Liver (tissue), 9 donors: ENCODE data around the gene PFDN6. TPM values are rescaled to one million over a fixed set of nuclear protein-coding genes. Genes with fewer than 3 reads are reported as not detected.

ENCODE experiments used
- DNase-seq: peaks from one replicate; pipeline ENCODE4 v3.0.0-alpha.2; 2017; ENCODE audit warnings: low spot score
- H3K27ac ChIP-seq, 2 donors: one replicate each; pipeline ENCODE4 v1.7.0; 2013; ENCODE audit warnings: inconsistent platforms in 2 of 2, low read length in 2 of 2, control low read depth in 1 of 2, low read depth in 1 of 2, mild to moderate bottlenecking in 1 of 2
- H3K27me3 ChIP-seq, 4 donors: one replicate each; pipeline versions ENCODE4 v1.6.1 to v1.7.0; 2013; ENCODE audit warnings: low read length in 3 of 4, inconsistent platforms in 1 of 4, mild to moderate bottlenecking in 1 of 4, moderate library complexity in 1 of 4; ENCODE audit not compliant: control insufficient read depth in 4 of 4, insufficient read depth in 4 of 4
- H3K36me3 ChIP-seq, 4 donors: one replicate each; pipeline versions ENCODE4 v1.6.1 to v1.7.0; 2013; ENCODE audit warnings: low read length in 3 of 4, mild to moderate bottlenecking in 3 of 4, low read depth in 1 of 4, moderate library complexity in 1 of 4; ENCODE audit not compliant: control insufficient read depth in 4 of 4, insufficient read depth in 3 of 4
- H3K4me1 ChIP-seq, 4 donors: one replicate each; pipeline versions ENCODE4 v1.6.1 to v1.7.0; 2013; ENCODE audit warnings: low read length in 3 of 4, mild to moderate bottlenecking in 3 of 4, moderate library complexity in 1 of 4; ENCODE audit not compliant: control insufficient read depth in 4 of 4, insufficient read depth in 4 of 4
- H3K4me3 ChIP-seq, 3 donors: one replicate each; pipeline versions ENCODE4 v1.6.1 to v1.7.0; 2013; ENCODE audit warnings: low read length in 3 of 3, control low read depth in 1 of 3, low read depth in 1 of 3, mild to moderate bottlenecking in 1 of 3
- H3K9ac ChIP-seq, 2 donors: one replicate each; pipeline ENCODE4 v1.7.0; 2013; ENCODE audit warnings: low read length in 2 of 2, mild to moderate bottlenecking in 2 of 2, moderate library complexity in 2 of 2, control low read depth in 1 of 2, low read depth in 1 of 2
- H3K9me3 ChIP-seq, 4 donors: one replicate each; pipeline versions ENCODE4 v1.6.1 to v1.7.0; 2013; ENCODE audit warnings: low read length in 3 of 4; ENCODE audit not compliant: control insufficient read depth in 4 of 4
- EGR1 ChIP-seq, 2 donors: IDR thresholded peaks; 2 replicates each; pipeline ENCODE4 v1.6.1; 2016 to 2018; ENCODE audit warnings: antibody characterized with exemption in 2 of 2, low read depth in 2 of 2
- FOXA2 ChIP-seq: IDR thresholded peaks from 2 replicates; pipeline ENCODE4 v1.6.1; 2016; ENCODE audit warnings: antibody characterized with exemption
- GABPA ChIP-seq, 2 donors: IDR thresholded peaks in 1 of 2; conservative IDR thresholded peaks in 1 of 2; 2 replicates each; pipeline ENCODE4 v1.6.1; 2016; ENCODE audit warnings: antibody characterized with exemption in 2 of 2, mild to moderate bottlenecking in 1 of 2, moderate library complexity in 1 of 2
- HNF4A ChIP-seq, 2 donors: conservative IDR thresholded peaks; 2 replicates each; pipeline ENCODE4 v1.6.1; 2016; ENCODE audit warnings: antibody characterized with exemption in 2 of 2, mild to moderate bottlenecking in 2 of 2
- HNF4G ChIP-seq: IDR thresholded peaks from 2 replicates; pipeline ENCODE4 v1.6.1; 2016; ENCODE audit warnings: antibody characterized with exemption
- JUND ChIP-seq, 2 donors: IDR thresholded peaks; 2 replicates each; pipeline ENCODE4 v1.6.1; 2016; ENCODE audit warnings: antibody characterized with exemption in 2 of 2
- MAX ChIP-seq: IDR thresholded peaks from 2 replicates; pipeline ENCODE4 v1.6.1; 2016; ENCODE audit warnings: antibody characterized with exemption
- NR2F2 ChIP-seq: IDR thresholded peaks from 2 replicates; pipeline ENCODE4 v1.6.1; 2016; ENCODE audit warnings: antibody characterized with exemption
- RAD21 ChIP-seq, 2 donors: IDR thresholded peaks; 2 replicates each; pipeline ENCODE4 v1.6.1; 2016; ENCODE audit warnings: antibody characterized with exemption in 2 of 2, mild to moderate bottlenecking in 2 of 2
- SP1 ChIP-seq: IDR thresholded peaks from 2 replicates; pipeline ENCODE4 v1.6.1; 2018; ENCODE audit warnings: antibody characterized with exemption, mild to moderate bottlenecking
- TAF1 ChIP-seq: conservative IDR thresholded peaks from 2 replicates; pipeline ENCODE4 v1.6.1; 2016; ENCODE audit warnings: antibody characterized with exemption, mild to moderate bottlenecking
- YY1 ChIP-seq: IDR thresholded peaks from 2 replicates; pipeline ENCODE4 v1.6.1; 2016; ENCODE audit warnings: antibody characterized with exemption, mild to moderate bottlenecking
- WGBS: extraction: QIAGEN DNeasy Blood & Tissue Kit; methylation state at CpG from one replicate; pipeline ENCODE4 v1.1.7; 2013; 5-methylcytosine and 5-hydroxymethylcytosine counted together
- polyA plus RNA-seq, 2 donors: library from polyadenylated mRNA; stranded (reverse) in 1 of 2; unstranded in 1 of 2; fragments of 200-250 nt in 1 of 2; fragments of >200 nt in 1 of 2; fragmentation: Nextera tagmentation in 1 of 2; extraction: Ambion mirVana in 1 of 2; gene quantifications; one replicate each; pipeline versions ENCODE4 v1.2.1 to v1.2.3, GENCODE V29; 2013 to 2015
- total RNA-seq, 2 donors: library from RNA; depleted of rRNA; stranded (reverse); fragments of >200 nt; gene quantifications; one replicate each; pipeline ENCODE4 v1.2.3, GENCODE V29; 2014
- TF ChIP-seq, protein P1 (sequence below): fragments of 150-350 bp; IDR thresholded peaks from 2 replicates; pipeline ENCODE4 v1.5.1; 2017; ENCODE audit warnings: improper control_type of control experiment, low read depth, low read length; ENCODE audit not compliant: missing input control
- TF ChIP-seq, protein P2 (sequence below): IDR thresholded peaks from 2 replicates; pipeline ENCODE4 v1.6.1; 2016; ENCODE audit warnings: antibody characterized with exemption, mild to moderate bottlenecking
- TF ChIP-seq, protein P3 (sequence below): IDR thresholded peaks from 2 replicates; pipeline ENCODE4 v1.6.1; 2016; ENCODE audit warnings: antibody characterized with exemption
- TF ChIP-seq, protein P4 (sequence below): IDR thresholded peaks from 2 replicates; pipeline ENCODE4 v1.6.1; 2016; ENCODE audit warnings: antibody characterized with exemption
- donor health status: healthy.
- donor health status: healthy.
- donor health status: healthy.
- donor health status: healthy.
- donor health status: healthy.

The PFDN6 gene
- total and polyA plus RNA-seq, 4 donors: 6.5 to 60.1 (median 17.4) TPM

DNA sequence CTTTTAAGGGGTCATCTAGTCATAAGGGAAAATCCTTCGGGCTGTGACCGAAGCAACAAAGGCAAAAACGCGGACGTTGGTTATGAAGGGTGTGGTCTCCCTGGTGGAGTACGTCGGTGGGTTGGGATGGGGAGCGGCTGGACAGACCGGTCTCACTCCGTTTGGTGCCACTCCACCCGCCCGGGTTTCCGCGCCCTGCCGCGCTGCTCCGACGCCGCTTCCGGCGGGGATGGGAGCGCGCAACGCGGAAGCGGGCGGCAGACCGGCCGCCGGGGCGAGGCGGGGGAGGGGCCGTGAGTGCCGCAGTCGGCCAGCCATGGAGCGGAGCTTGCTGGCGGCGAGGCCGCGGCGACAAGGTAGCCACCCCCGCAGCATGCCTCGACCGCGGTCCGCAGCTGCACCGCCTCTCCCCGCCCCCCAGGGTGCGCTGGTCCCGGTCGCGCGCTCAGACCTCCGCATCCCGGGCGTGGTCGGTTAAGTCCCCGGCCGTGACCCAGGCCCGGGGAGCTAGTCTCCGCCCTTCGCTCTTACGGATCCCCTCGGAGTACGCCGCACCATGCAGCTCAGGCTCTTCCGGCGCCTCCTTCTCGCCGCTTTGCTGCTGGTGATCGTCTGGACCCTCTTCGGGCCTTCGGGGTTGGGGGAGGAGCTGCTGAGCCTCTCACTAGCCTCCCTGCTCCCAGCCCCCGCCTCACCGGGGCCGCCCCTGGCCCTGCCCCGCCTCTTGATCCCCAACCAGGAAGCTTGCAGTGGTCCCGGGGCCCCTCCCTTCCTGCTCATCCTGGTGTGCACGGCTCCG, 12.3 kb upstream of the PFDN6 start, which contains the start of gene B3GALT4:
B3GALT4 (plus strand) TSS at position 260 of the 799 bp plus-strand sequence; CDS start at position 557, 297 bp downstream.
- Histone ChIP-seq H3K4me1 (peaks cover 9 to 48% (median 36%) of the 10 kb centered on the region in 4 donors), H3K27me3 (no peaks in the 10 kb centered on the region), H3K9ac (peak within 1 kb of the TSS; percentile 39 to 41), H3K27ac (peak within 1 kb of the TSS; percentile 63 to 64), H3K4me3 (peak within 1 kb of the TSS; percentile 8 to 59 (median 30)), H3K9me3 (no peaks in the 10 kb centered on the region), H3K36me3 (peaks cover 0 to 43% (median 15%) of the 10 kb centered on the region in 4 donors)
- WGBS: 11% methylated on average over 80 of the region's 80 CpGs
- peak; percentile 82 for DNase-seq
- TF ChIP-seq, protein P1, sequence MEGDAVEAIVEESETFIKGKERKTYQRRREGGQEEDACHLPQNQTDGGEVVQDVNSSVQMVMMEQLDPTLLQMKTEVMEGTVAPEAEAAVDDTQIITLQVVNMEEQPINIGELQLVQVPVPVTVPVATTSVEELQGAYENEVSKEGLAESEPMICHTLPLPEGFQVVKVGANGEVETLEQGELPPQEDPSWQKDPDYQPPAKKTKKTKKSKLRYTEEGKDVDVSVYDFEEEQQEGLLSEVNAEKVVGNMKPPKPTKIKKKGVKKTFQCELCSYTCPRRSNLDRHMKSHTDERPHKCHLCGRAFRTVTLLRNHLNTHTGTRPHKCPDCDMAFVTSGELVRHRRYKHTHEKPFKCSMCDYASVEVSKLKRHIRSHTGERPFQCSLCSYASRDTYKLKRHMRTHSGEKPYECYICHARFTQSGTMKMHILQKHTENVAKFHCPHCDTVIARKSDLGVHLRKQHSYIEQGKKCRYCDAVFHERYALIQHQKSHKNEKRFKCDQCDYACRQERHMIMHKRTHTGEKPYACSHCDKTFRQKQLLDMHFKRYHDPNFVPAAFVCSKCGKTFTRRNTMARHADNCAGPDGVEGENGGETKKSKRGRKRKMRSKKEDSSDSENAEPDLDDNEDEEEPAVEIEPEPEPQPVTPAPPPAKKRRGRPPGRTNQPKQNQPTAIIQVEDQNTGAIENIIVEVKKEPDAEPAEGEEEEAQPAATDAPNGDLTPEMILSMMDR: peak; percentile 35
- TF ChIP-seq, protein P2, sequence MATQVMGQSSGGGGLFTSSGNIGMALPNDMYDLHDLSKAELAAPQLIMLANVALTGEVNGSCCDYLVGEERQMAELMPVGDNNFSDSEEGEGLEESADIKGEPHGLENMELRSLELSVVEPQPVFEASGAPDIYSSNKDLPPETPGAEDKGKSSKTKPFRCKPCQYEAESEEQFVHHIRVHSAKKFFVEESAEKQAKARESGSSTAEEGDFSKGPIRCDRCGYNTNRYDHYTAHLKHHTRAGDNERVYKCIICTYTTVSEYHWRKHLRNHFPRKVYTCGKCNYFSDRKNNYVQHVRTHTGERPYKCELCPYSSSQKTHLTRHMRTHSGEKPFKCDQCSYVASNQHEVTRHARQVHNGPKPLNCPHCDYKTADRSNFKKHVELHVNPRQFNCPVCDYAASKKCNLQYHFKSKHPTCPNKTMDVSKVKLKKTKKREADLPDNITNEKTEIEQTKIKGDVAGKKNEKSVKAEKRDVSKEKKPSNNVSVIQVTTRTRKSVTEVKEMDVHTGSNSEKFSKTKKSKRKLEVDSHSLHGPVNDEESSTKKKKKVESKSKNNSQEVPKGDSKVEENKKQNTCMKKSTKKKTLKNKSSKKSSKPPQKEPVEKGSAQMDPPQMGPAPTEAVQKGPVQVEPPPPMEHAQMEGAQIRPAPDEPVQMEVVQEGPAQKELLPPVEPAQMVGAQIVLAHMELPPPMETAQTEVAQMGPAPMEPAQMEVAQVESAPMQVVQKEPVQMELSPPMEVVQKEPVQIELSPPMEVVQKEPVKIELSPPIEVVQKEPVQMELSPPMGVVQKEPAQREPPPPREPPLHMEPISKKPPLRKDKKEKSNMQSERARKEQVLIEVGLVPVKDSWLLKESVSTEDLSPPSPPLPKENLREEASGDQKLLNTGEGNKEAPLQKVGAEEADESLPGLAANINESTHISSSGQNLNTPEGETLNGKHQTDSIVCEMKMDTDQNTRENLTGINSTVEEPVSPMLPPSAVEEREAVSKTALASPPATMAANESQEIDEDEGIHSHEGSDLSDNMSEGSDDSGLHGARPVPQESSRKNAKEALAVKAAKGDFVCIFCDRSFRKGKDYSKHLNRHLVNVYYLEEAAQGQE: no peak
- TF ChIP-seq YY1 (no peak), GABPA (IDR thresholded peaks at IDR 0.05 in 1 of 2, conservative IDR thresholded peaks at IDR 0.05 in 1 of 2) (peak in 1 of 2 donors; percentile 68), HNF4G (no peak), EGR1 (IDR thresholded peaks at IDR 0.05; ENCODE audit: low read depth in 2 of 2) (peak in 1 of 2 donors; percentile 20), RAD21 (IDR thresholded peaks at IDR 0.05) (peak in 1 of 2 donors; percentile 40)

DNA sequence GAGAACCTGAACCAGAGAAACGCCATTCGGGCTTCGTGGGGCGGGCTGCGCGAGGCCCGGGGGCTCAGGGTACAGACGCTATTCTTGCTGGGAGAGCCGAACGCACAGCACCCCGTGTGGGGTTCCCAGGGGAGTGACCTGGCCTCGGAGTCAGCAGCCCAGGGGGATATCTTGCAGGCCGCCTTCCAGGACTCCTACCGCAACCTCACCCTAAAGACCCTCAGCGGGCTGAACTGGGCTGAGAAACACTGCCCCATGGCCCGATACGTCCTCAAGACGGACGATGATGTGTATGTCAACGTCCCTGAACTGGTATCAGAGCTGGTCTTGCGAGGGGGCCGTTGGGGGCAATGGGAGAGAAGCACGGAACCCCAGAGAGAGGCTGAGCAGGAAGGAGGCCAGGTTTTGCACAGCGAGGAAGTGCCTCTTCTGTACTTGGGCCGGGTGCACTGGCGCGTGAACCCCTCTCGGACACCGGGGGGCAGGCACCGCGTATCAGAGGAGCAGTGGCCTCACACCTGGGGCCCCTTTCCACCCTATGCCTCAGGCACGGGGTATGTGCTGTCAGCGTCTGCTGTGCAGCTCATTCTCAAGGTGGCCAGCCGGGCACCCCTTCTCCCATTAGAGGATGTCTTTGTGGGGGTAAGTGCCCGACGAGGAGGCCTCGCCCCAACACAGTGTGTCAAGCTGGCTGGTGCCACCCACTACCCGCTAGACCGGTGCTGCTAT, 11.6 kb upstream of the PFDN6 start:
- WGBS: 67% methylated on average over 39 of the region's 39 CpGs
- Histone ChIP-seq H3K36me3 (peaks cover 0 to 50% (median 15%) of the 10 kb centered on the region in 4 donors), H3K27ac (peak overlapping the region; percentile 63 to 64), H3K4me3 (peak overlapping the region in 2 of 3 donors; percentile 30 to 59), H3K27me3 (no peaks in the 10 kb centered on the region), H3K9me3 (no peaks in the 10 kb centered on the region), H3K9ac (no peak overlapping the region), H3K4me1 (peaks cover 7 to 43% (median 30%) of the 10 kb centered on the region in 4 donors)
- DNase-seq: no peak
- TF ChIP-seq HNF4G (no peak), RAD21 (IDR thresholded peaks at IDR 0.05) (no peak), HNF4A (conservative IDR thresholded peaks at IDR 0.05) (no peak), YY1 (no peak), MAX (no peak), JUND (IDR thresholded peaks at IDR 0.05) (no peak), FOXA2 (no peak), EGR1 (IDR thresholded peaks at IDR 0.05; ENCODE audit: low read depth in 2 of 2) (no peak), TAF1 (no peak), NR2F2 (no peak), SP1 (no peak)
- TF ChIP-seq, protein P3, sequence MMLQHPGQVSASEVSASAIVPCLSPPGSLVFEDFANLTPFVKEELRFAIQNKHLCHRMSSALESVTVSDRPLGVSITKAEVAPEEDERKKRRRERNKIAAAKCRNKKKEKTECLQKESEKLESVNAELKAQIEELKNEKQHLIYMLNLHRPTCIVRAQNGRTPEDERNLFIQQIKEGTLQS: no peak
- TF ChIP-seq, protein P2: no peak
- TF ChIP-seq, protein P4, sequence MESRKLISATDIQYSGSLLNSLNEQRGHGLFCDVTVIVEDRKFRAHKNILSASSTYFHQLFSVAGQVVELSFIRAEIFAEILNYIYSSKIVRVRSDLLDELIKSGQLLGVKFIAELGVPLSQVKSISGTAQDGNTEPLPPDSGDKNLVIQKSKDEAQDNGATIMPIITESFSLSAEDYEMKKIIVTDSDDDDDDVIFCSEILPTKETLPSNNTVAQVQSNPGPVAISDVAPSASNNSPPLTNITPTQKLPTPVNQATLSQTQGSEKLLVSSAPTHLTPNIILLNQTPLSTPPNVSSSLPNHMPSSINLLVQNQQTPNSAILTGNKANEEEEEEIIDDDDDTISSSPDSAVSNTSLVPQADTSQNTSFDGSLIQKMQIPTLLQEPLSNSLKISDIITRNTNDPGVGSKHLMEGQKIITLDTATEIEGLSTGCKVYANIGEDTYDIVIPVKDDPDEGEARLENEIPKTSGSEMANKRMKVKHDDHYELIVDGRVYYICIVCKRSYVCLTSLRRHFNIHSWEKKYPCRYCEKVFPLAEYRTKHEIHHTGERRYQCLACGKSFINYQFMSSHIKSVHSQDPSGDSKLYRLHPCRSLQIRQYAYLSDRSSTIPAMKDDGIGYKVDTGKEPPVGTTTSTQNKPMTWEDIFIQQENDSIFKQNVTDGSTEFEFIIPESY: no peak
